DND-41 (cell line): Measurements from ENCODE around the gene SPINT2.

Experiments used
- CTCF ChIP-seq: IDR thresholded peaks from 2 replicates; pipeline ENCODE4 v1.5.1; 2012; ENCODE audit warnings: borderline replicate concordance, low read length, moderate library complexity, mild to moderate bottlenecking; ENCODE audit not compliant: poor library complexity, severe bottlenecking; ENCODE audit errors: extremely low read depth
- EZH2 ChIP-seq: IDR thresholded peaks from 3 replicates; pipeline ENCODE4 v1.6.1; 2012; ENCODE audit warnings: borderline replicate concordance, low read depth, mild to moderate bottlenecking, moderate library complexity, low read length, inconsistent platforms; ENCODE audit not compliant: severe bottlenecking

DNA sequence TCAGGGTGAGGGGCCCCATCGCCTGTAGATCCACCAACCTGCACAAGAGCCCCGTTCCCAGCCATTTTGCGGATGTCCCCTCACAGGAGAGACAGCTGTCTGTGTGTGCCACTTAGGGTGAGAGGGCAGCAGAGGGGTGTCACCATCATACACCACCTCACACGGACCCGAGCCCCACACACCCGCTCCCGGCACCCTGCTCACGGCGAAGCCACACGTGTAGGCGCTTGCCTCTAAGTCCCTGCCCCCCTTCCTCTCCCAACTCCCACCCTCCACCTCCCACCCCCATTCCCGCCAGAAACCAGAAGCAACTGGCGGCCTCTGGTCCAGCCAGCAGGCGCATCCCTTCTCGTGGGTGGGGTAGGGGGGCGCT is 36.4 kb upstream of the SPINT2 start:
- TF ChIP-seq CTCF (no peak), EZH2 (no peak)
